GM12891 (cell line): ENCODE data around the gene PARP16.

Experiments
- PAX5 ChIP-seq: IDR thresholded peaks from 2 replicates; pipeline ENCODE4 v1.6.1; 2011; ENCODE audit warnings: low read length, moderate library complexity, mild to moderate bottlenecking; ENCODE audit not compliant: insufficient read depth, severe bottlenecking
- POLR2A ChIP-seq: IDR thresholded peaks from 2 replicates; pipeline ENCODE4 v1.6.1; 2011; ENCODE audit warnings: low read depth, low read length, control low read depth
- POLR2AphosphoS5 ChIP-seq: IDR thresholded peaks from 2 replicates; pipeline ENCODE4 v1.6.1; 2011; ENCODE audit warnings: low read depth, low read length, control low read depth
- POU2F2 ChIP-seq: IDR thresholded peaks from 2 replicates; pipeline ENCODE4 v1.6.1; 2011; ENCODE audit warnings: low read depth, mild to moderate bottlenecking, control low read depth, low read length, moderate library complexity
- SPI1 ChIP-seq: IDR thresholded peaks from 2 replicates; pipeline ENCODE4 v1.6.1; 2011; ENCODE audit warnings: low read depth, low read length, control low read depth
- TAF1 ChIP-seq: IDR thresholded peaks from 2 replicates; pipeline ENCODE4 v1.6.1; 2011; ENCODE audit warnings: low read depth, low read length, control low read depth

GRCh38 chr15:65331811-65332210 lies 45.1 kb upstream of the PARP16 start:
- TF ChIP-seq POLR2A = no peak
- no peak for TF ChIP-seq TAF1
- TF ChIP-seq SPI1 = no peak
- no peak for TF ChIP-seq POLR2AphosphoS5
- TF ChIP-seq PAX5 = no peak
- TF ChIP-seq POU2F2 = no peak
